Naive thymus-derived CD4-positive, alpha-beta T cell (primary cell): ENCODE measurements around the gene HMGB2. TPM values are rescaled to one million over a fixed set of nuclear protein-coding genes. Genes with fewer than 3 reads are reported as not detected.

ENCODE experiments used
- ATAC-seq: fragments of 150-1000 bp; cut with Tn5 transposase; 2 replicates; pipeline ENCODE4 v1.10.0; 2021; ENCODE audit warnings: mild to moderate bottlenecking, moderate library complexity
- CTCF ChIA-PET: fragments of 350-600 bp; sonication (Branson Sonifier 250); formaldehyde crosslinking; loops from one replicate; lab custom pipeline; 2021; ENCODE audit warnings: antibody characterized with exemption; lab: Charles Lee
- POLR2A ChIA-PET: fragments of 350-600 bp; sonication (Branson Sonifier 250); formaldehyde crosslinking; loops from one replicate; lab custom pipeline; 2021; ENCODE audit warnings: antibody characterized with exemption, inconsistent platforms; lab: Charles Lee
- DNase-seq, 9 donors: peaks; one replicate each; pipeline versions ENCODE4 v3.0.0 to v3.0.0-alpha.2; 2020 to 2022; ENCODE audit warnings: mixed read lengths in 1 of 9
- H3K27ac ChIP-seq: one replicate; pipeline ENCODE4 v1.7.0; 2013; ENCODE audit warnings: mild to moderate bottlenecking, low read depth, low read length, moderate library complexity
- H3K27me3 ChIP-seq, 2 donors: one replicate each; pipeline ENCODE4 v1.7.0; 2013; ENCODE audit warnings: low read length in 2 of 2, mild to moderate bottlenecking in 2 of 2, moderate library complexity in 2 of 2; ENCODE audit not compliant: control insufficient read depth in 2 of 2, insufficient read depth in 2 of 2
- H3K36me3 ChIP-seq, 3 experiments: 1 replicate in 2 of 3; 2 replicates in 1 of 3; pipeline ENCODE4 v1.7.0; 2013; ENCODE audit warnings: low read length in 3 of 3, mild to moderate bottlenecking in 3 of 3, moderate library complexity in 1 of 3; ENCODE audit not compliant: insufficient read depth in 3 of 3, control insufficient read depth in 2 of 3
- H3K4me1 ChIP-seq, 2 donors: one replicate each; pipeline ENCODE4 v1.7.0; 2013; ENCODE audit warnings: low read length in 2 of 2, mild to moderate bottlenecking in 2 of 2, moderate library complexity in 1 of 2; ENCODE audit not compliant: control insufficient read depth in 2 of 2, insufficient read depth in 2 of 2
- H3K4me3 ChIP-seq: 2 replicates; pipeline ENCODE4 v1.7.0; 2013; ENCODE audit warnings: mild to moderate bottlenecking, low read length
- H3K9me3 ChIP-seq, 3 experiments: 1 replicate in 2 of 3; 2 replicates in 1 of 3; pipeline ENCODE4 v1.7.0; 2013; ENCODE audit warnings: low read length in 3 of 3; ENCODE audit not compliant: control insufficient read depth in 2 of 3
- H3K27ac Mint-ChIP-seq, 9 donors: one replicate each; pipeline ENCODE4 v1.8.0; 2020 to 2022; ENCODE audit warnings: mixed read lengths in 9 of 9, mild to moderate bottlenecking in 8 of 9, moderate library complexity in 5 of 9, inconsistent platforms in 2 of 9
- H3K27me3 Mint-ChIP-seq, 5 donors: one replicate each; pipeline ENCODE4 v1.8.0; 2021 to 2022; ENCODE audit warnings: mixed read lengths in 5 of 5, mild to moderate bottlenecking in 1 of 5
- H3K36me3 Mint-ChIP-seq, 5 donors: one replicate each; pipeline ENCODE4 v1.8.0; 2020 to 2022; ENCODE audit warnings: mixed read lengths in 5 of 5, mild to moderate bottlenecking in 3 of 5, inconsistent platforms in 1 of 5
- H3K4me1 Mint-ChIP-seq, 7 donors: one replicate each; pipeline ENCODE4 v1.8.0; 2020 to 2022; ENCODE audit warnings: mixed read lengths in 7 of 7, mild to moderate bottlenecking in 3 of 7, inconsistent platforms in 1 of 7
- H3K4me3 Mint-ChIP-seq, 10 donors: one replicate each; pipeline ENCODE4 v1.8.0; 2020 to 2022; ENCODE audit warnings: mild to moderate bottlenecking in 10 of 10, mixed read lengths in 10 of 10, moderate library complexity in 6 of 10, inconsistent platforms in 2 of 10
- H3K9me3 Mint-ChIP-seq, 11 donors: one replicate each; pipeline ENCODE4 v1.8.0; 2020 to 2022; ENCODE audit warnings: mixed read lengths in 11 of 11, mild to moderate bottlenecking in 4 of 11, inconsistent platforms in 1 of 11, moderate library complexity in 1 of 11
- intact Hi-C, 2 donors: fragments of 100-400 bp; cut with micrococcal nuclease; formaldehyde crosslinking; loops; one replicate each; pipeline ENCODE4 v1.15.1; 2023
- polyA plus RNA-seq, 2 donors: library from polyadenylated mRNA; unstranded; fragments of 300-500 nt; fragmentation: Illumina TruSeq; gene quantifications; one replicate each; pipeline ENCODE4 v1.2.3, GENCODE V29; 2021
- total RNA-seq, 6 experiments: library from RNA in 5 of 6; stranded (reverse) in 5 of 6; gene quantifications; 1 replicate in 5 of 6; 2 replicates in 1 of 6; pipeline ENCODE4 v1.2.3 and lab custom pipeline; 2021 to 2026

Gene HMGB2
- total and polyA plus RNA-seq, 7 experiments from 2014 or later: 89.3 to 542 (median 143) TPM

- Histone ChIP-seq H3K4me3 (no peak overlapping the region), H3K9me3 (no peaks in the 10 kb centered on the region), H3K4me1 (no peaks in the 10 kb centered on the region), H3K27me3 (no peaks in the 10 kb centered on the region), H3K27ac (no peak overlapping the region), H3K36me3 (peaks cover 0 to 12% (median 0%) of the 10 kb centered on the region in 3 experiments)
- no peak overlapping the region for H3K4me3 Mint-ChIP-seq
- H3K4me1 Mint-ChIP-seq: peaks cover 0 to 4% (median 0%) of the 10 kb centered on the region in 7 donors
- POLR2A ChIA-PET: no interaction called here
- H3K36me3 Mint-ChIP-seq: peaks cover 5 to 17% (median 9%) of the 10 kb centered on the region in 5 donors
- ATAC-seq (no peak), DNase-seq (no peak)
- intact Hi-C loops: no loop called here
- H3K9me3 Mint-ChIP-seq: no peaks in the 10 kb centered on the region
- no peaks in the 10 kb centered on the region for H3K27me3 Mint-ChIP-seq
- CTCF ChIA-PET: no interaction called here
- peak overlapping the region in 1 of 9 donors; percentile 71 for H3K27ac Mint-ChIP-seq
Observed at GRCh38 chr4:173311368-173311767, 22.8 kb downstream of the HMGB2 start.

GRCh38 chr4:173307778-173308177 is 26.4 kb downstream of the HMGB2 start:
- Mint-ChIP-seq H3K9me3 (no peaks in the 10 kb centered on the region), H3K27ac (no peak overlapping the region), H3K36me3 (peaks cover 5 to 41% (median 9%) of the 10 kb centered on the region in 5 donors), H3K4me3 (no peak overlapping the region), H3K27me3 (no peaks in the 10 kb centered on the region), H3K4me1 (peaks cover 0 to 4% (median 0%) of the 10 kb centered on the region in 7 donors)
- no peak overlapping the region for H3K27ac ChIP-seq
- no peaks in the 10 kb centered on the region for H3K27me3 ChIP-seq
- no peak for DNase-seq
- ChIA-PET POLR2A (interaction anchor here (0.6 kb wide), 1 partner anchor 29 kb away, joined by 3 read pairs; no protein-coding TSS in a partner anchor), CTCF (no interaction called here)
- no peak for ATAC-seq
- no peak overlapping the region for H3K4me3 ChIP-seq
- no peaks in the 10 kb centered on the region for H3K9me3 ChIP-seq
- no peaks in the 10 kb centered on the region for H3K36me3 ChIP-seq
- intact Hi-C loops: no loop called here
- no peaks in the 10 kb centered on the region for H3K4me1 ChIP-seq

- H3K36me3 Mint-ChIP-seq: peaks cover 0 to 42% (median 1%) of the 10 kb centered on the region in 5 donors
- ATAC-seq: peak; percentile 51
- DNase-seq: peak in 5 of 9 donors; percentile 16 to 39 (median 27)
- Histone ChIP-seq H3K4me1 (no peaks in the 10 kb centered on the region), H3K27me3 (no peaks in the 10 kb centered on the region), H3K9me3 (no peaks in the 10 kb centered on the region), H3K27ac (no peak overlapping the region), H3K36me3 (no peaks in the 10 kb centered on the region), H3K4me3 (no peak overlapping the region)
- H3K4me1 Mint-ChIP-seq: peaks cover 0 to 9% (median 0%) of the 10 kb centered on the region in 7 donors
- ChIA-PET POLR2A (interaction anchor here (0.6 to 1.0 kb wide), 3 partner anchors 64 to 278 kb away, joined by 3 read pairs; no protein-coding TSS in a partner anchor), CTCF (interaction anchor here (0.6 to 3.5 kb wide), 19 partner anchors 8 to 291 kb away, joined by 3 to 32 read pairs (median 4); no protein-coding TSS in a partner anchor)
- no peak overlapping the region for H3K4me3 Mint-ChIP-seq
- intact Hi-C loops: loop anchor here (1.0 to 5.0 kb wide), 5 partner anchors 13 to 288 kb away; no protein-coding TSS in a partner anchor
- H3K27me3 Mint-ChIP-seq: no peaks in the 10 kb centered on the region
- H3K9me3 Mint-ChIP-seq: no peaks in the 10 kb centered on the region
- H3K27ac Mint-ChIP-seq: peak overlapping the region in 1 of 9 donors; percentile 43
Observed at GRCh38 chr4:173301518-173302201, 32.5 kb downstream of the HMGB2 start.

GRCh38 chr4:173294444-173294843 is 39.7 kb downstream of the HMGB2 start:
- no peak overlapping the region for H3K4me3 Mint-ChIP-seq
- CTCF ChIA-PET: no interaction called here
- peaks cover 0 to 14% (median 0%) of the 10 kb centered on the region in 5 donors for H3K36me3 Mint-ChIP-seq
- no peak overlapping the region for H3K27ac Mint-ChIP-seq
- no peaks in the 10 kb centered on the region for H3K9me3 ChIP-seq
- H3K27me3 ChIP-seq: no peaks in the 10 kb centered on the region
- intact Hi-C loops: no loop called here
- peaks cover 0 to 4% (median 0%) of the 10 kb centered on the region in 3 experiments for H3K36me3 ChIP-seq
- no peak for ATAC-seq
- H3K4me1 Mint-ChIP-seq: peaks cover 0 to 9% (median 2%) of the 10 kb centered on the region in 7 donors
- H3K4me1 ChIP-seq: no peaks in the 10 kb centered on the region
- no peaks in the 10 kb centered on the region for H3K27me3 Mint-ChIP-seq
- no peak for DNase-seq
- no peak overlapping the region for H3K4me3 ChIP-seq
- POLR2A ChIA-PET: interaction anchor here (0.6 kb wide), 1 partner anchor 19 kb away, joined by 3 read pairs; no protein-coding TSS in a partner anchor
- H3K27ac ChIP-seq: no peak overlapping the region
- H3K9me3 Mint-ChIP-seq: no peaks in the 10 kb centered on the region

- Mint-ChIP-seq H3K4me3 (no peak overlapping the region), H3K27ac (no peak overlapping the region), H3K9me3 (no peaks in the 10 kb centered on the region), H3K4me1 (peaks cover 5 to 16% (median 10%) of the 10 kb centered on the region in 7 donors), H3K36me3 (peaks cover 0 to 10% (median 0%) of the 10 kb centered on the region in 5 donors), H3K27me3 (no peaks in the 10 kb centered on the region)
- Histone ChIP-seq H3K9me3 (no peaks in the 10 kb centered on the region), H3K4me1 (peaks cover 0 to 3% of the 10 kb centered on the region in 2 donors), H3K36me3 (peaks cover 0 to 4% (median 0%) of the 10 kb centered on the region in 3 experiments), H3K27me3 (no peaks in the 10 kb centered on the region), H3K4me3 (no peak overlapping the region), H3K27ac (no peak overlapping the region)
- POLR2A ChIA-PET: interaction anchor here (0.7 kb wide), 1 partner anchor 39 kb away, joined by 3 read pairs; no protein-coding TSS in a partner anchor
- intact Hi-C loops: no loop called here
- no peak for DNase-seq
- CTCF ChIA-PET: interaction anchor here (3.0 kb wide), 1 partner anchor 8 kb away, joined by 17 read pairs; no protein-coding TSS in a partner anchor
- no peak for ATAC-seq
Observed at GRCh38 chr4:173293663-173294062, 40.5 kb downstream of the HMGB2 start.

GRCh38 chr4:173291899-173292298 is 42.3 kb downstream of the HMGB2 start:
- Histone ChIP-seq H3K27ac (no peak overlapping the region), H3K4me3 (no peak overlapping the region), H3K4me1 (peaks cover 0 to 6% of the 10 kb centered on the region in 2 donors), H3K36me3 (peaks cover 0 to 4% (median 0%) of the 10 kb centered on the region in 3 experiments), H3K9me3 (no peaks in the 10 kb centered on the region), H3K27me3 (no peaks in the 10 kb centered on the region)
- no peak for ATAC-seq
- H3K27ac Mint-ChIP-seq: no peak overlapping the region
- H3K36me3 Mint-ChIP-seq: peaks cover 0 to 8% (median 2%) of the 10 kb centered on the region in 5 donors
- intact Hi-C loops: no loop called here
- CTCF ChIA-PET: interaction anchor here (1.1 to 3.0 kb wide), 2 partner anchors 10 to 25 kb away, joined by 3 to 17 read pairs; no protein-coding TSS in a partner anchor
- peaks cover 0 to 5% (median 0%) of the 10 kb centered on the region in 11 donors for H3K9me3 Mint-ChIP-seq
- peaks cover 9 to 22% (median 16%) of the 10 kb centered on the region in 7 donors for H3K4me1 Mint-ChIP-seq
- no peak for DNase-seq
- POLR2A ChIA-PET: interaction anchor here (0.6 kb wide), 2 partner anchors 128 to 264 kb away, joined by 3 read pairs; no protein-coding TSS in a partner anchor
- no peaks in the 10 kb centered on the region for H3K27me3 Mint-ChIP-seq
- no peak overlapping the region for H3K4me3 Mint-ChIP-seq
